Measurements from ENCODE around the gene MEIS2.

The MEIS2 gene

DNA sequence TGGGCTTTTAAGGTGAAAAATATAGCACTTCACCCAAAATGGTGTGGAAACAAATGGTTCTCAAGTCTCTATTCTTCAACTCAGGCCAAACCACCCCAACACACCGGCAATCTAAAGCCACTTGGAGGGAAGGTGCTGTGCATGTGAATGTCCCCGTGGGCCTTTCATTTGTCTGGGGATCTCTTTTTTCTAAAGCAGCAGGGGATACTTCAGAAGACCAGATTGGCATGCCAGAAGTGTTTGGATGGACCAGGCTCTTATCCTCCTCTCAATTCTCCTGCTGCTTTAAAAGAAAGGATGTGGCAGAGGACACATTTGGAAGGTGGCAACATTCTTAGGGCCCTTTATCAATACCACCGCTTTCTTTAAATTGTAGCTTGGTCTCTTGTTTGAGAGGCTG is 193.1 kb downstream of the MEIS2 start:
- no peak for DNase-seq (ENCODE audit: low read depth)
- TF ChIP-seq, protein P1, sequence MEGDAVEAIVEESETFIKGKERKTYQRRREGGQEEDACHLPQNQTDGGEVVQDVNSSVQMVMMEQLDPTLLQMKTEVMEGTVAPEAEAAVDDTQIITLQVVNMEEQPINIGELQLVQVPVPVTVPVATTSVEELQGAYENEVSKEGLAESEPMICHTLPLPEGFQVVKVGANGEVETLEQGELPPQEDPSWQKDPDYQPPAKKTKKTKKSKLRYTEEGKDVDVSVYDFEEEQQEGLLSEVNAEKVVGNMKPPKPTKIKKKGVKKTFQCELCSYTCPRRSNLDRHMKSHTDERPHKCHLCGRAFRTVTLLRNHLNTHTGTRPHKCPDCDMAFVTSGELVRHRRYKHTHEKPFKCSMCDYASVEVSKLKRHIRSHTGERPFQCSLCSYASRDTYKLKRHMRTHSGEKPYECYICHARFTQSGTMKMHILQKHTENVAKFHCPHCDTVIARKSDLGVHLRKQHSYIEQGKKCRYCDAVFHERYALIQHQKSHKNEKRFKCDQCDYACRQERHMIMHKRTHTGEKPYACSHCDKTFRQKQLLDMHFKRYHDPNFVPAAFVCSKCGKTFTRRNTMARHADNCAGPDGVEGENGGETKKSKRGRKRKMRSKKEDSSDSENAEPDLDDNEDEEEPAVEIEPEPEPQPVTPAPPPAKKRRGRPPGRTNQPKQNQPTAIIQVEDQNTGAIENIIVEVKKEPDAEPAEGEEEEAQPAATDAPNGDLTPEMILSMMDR (conservative IDR thresholded peaks at IDR 0.05; ENCODE audit: control insufficient read depth, insufficient read depth, low read depth, low read length) = no peak
- no peak overlapping the region for H3K4me3 ChIP-seq (ENCODE audit: control insufficient read depth, low read depth, low read length)

DNA sequence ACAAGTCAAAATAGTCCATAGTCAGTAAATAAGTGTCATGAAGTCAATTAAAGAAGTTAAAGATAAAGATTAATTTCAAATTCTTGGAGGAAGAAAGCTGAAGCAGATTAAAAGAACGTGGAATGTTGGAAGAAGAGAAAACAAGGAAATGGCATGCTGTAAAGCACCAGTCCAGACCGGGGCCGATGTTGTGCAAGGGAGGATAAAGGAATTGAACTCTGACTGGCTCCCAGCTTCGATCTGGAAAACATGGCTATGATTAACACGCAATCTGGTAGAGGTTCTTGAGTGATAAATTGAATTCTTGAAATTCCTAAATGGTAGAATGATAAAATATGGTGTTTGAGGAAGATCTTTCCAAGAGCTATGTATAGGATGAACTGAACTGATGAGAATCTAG is 194.4 kb downstream of the MEIS2 start:
- H3K4me3 ChIP-seq (ENCODE audit: control insufficient read depth, low read depth, low read length) = no peak overlapping the region
- DNase-seq (ENCODE audit: low read depth) = peak; percentile 72
- TF ChIP-seq, protein P1 (conservative IDR thresholded peaks at IDR 0.05; ENCODE audit: control insufficient read depth, insufficient read depth, low read depth, low read length) = no peak

DNA sequence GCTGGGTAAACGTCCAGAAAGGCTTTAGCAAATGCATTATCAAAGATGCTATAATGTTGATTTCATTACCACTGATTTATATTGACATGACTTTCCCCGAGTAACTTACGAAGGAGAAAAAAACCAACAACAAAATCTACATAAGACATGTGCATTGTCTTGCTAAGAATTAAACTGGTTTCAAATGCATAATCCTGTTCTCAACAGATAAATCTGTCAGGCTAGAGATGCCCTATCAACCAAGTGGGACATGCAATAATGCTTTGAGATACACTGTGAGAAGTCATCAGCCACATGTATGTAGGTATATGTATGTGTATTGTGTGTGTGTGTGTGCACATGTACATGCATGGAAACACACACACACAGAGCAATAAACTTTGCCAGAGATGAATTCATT is 195.6 kb downstream of the MEIS2 start:
- TF ChIP-seq, protein P1 (conservative IDR thresholded peaks at IDR 0.05; ENCODE audit: control insufficient read depth, insufficient read depth, low read depth, low read length) = no peak
- DNase-seq (ENCODE audit: low read depth) = no peak
- no peak overlapping the region for H3K4me3 ChIP-seq (ENCODE audit: control insufficient read depth, low read depth, low read length)

DNA sequence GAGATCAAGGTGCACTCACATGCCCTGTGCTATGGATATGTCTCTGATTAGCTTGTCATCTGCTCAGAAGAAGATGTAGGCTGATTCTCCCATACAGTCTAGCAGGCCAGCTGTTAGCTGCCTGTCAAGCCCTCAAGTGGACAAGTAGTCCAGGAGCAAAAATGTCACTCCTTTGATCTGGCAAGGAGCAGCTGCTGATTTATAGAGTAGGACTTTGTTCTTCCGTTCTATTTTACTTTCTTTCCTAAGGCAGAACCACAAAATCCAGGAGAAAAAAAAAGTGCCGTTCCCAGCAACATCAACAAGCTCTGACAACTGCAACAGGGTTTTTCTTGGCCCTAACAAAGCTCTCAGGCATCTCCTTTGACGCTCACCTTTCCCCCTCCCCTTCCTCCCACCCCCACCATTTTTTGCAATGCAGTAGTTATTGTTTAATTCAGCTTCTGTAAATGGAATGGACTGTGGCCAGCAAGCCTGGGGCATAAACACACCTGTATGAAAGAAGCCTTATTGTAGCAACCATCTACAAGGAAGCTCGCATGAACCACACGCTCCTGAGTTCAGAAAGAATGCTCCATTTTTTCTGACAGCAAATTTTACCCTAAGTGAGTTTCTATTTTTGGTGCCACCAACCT is 196.3 kb downstream of the MEIS2 start:
- no peak for DNase-seq (ENCODE audit: low read depth)
- no peak overlapping the region for H3K4me3 ChIP-seq (ENCODE audit: control insufficient read depth, low read depth, low read length)
- TF ChIP-seq, protein P1 (conservative IDR thresholded peaks at IDR 0.05; ENCODE audit: control insufficient read depth, insufficient read depth, low read depth, low read length) = no peak

DNA sequence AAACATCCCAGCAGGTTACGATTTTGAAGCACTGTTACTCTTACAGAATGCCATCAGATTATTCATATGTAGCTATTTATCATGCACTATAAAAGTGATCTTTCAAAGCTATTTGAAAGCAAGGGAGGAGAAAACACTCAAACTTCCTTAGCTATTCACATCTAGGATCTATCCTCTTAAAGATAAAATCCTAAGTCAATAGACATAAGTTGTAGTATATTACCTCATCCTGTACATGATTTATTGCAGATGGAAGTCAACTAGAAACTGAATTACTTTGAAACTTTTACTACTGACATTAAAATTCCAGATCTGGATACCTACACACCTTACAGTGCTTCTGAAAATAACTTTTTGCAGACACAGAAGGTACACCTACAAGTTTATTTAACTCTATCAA is 197.2 kb downstream of the MEIS2 start:
- TF ChIP-seq, protein P1 (conservative IDR thresholded peaks at IDR 0.05; ENCODE audit: control insufficient read depth, insufficient read depth, low read depth, low read length) = no peak
- no peak overlapping the region for H3K4me3 ChIP-seq (ENCODE audit: control insufficient read depth, low read depth, low read length)
- DNase-seq (ENCODE audit: low read depth) = no peak

DNA sequence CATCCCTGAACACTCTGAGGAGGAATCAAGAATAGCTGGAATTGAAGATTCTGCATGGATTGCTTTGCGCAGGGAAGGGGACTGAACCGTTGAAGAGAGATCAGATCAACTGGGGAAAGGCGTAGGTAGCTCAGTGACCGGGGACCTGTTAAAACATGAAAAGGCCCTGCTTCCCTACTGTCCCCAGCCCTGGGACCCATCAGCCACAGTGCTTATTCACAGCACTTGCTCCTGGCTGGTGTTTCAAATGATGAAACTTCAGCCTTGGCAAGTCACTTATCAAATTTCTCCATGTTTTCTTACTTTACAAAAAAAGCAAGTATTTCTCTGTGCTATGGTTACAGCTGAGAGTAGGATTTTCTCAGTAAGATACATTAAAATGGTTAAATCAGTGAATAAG is 199.3 kb downstream of the MEIS2 start:
- DNase-seq (ENCODE audit: low read depth) = no peak
- H3K4me3 ChIP-seq (ENCODE audit: control insufficient read depth, low read depth, low read length) = no peak overlapping the region
- TF ChIP-seq, protein P1 (conservative IDR thresholded peaks at IDR 0.05; ENCODE audit: control insufficient read depth, insufficient read depth, low read depth, low read length) = no peak

DNA sequence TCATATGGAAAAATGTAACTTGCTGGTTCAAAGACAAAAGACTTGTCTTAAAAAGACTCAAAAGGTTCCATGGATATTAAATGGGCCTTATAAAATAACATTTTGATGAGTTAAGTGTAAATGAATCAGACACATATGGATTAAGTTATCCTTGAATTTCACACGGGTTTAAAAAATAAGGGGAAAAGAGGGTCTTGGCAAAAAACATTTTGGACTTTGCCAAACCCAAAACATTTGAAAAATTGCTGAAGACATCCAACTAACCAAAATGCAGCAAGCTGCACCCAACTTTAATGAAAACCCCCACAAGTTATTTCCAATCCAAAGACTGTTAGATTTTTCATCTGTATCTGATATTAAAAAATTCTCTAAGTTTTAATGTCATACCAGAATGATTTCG is 200.7 kb downstream of the MEIS2 start:
- DNase-seq (ENCODE audit: low read depth) = no peak
- no peak overlapping the region for H3K4me3 ChIP-seq (ENCODE audit: control insufficient read depth, low read depth, low read length)
- TF ChIP-seq, protein P1 (conservative IDR thresholded peaks at IDR 0.05; ENCODE audit: control insufficient read depth, insufficient read depth, low read depth, low read length) = no peak
